ENCODE results near the gene CYB5B. TPM values are rescaled to one million over a fixed set of nuclear protein-coding genes. Genes with fewer than 3 reads are reported as not detected.

CYB5B gene
- total RNA-seq, 1 experiment from 2014 or later = 79.3 TPM

GRCh38 chr16:69482410-69482991 is 58.1 kb downstream of the CYB5B start:
- DNase-seq (ENCODE audit: extremely low read depth, low read depth) = peak; percentile 15

GRCh38 chr16:69483611-69484010 is 59.2 kb downstream of the CYB5B start:
- no peak for DNase-seq (ENCODE audit: extremely low read depth, low read depth)

- no peak for DNase-seq (ENCODE audit: extremely low read depth, low read depth)
These were observed 60.9 kb downstream of the CYB5B start for GRCh38 chr16:69485361-69485760.

GRCh38 chr16:69485816-69486215 is 61.4 kb downstream of the CYB5B start:
- DNase-seq (ENCODE audit: extremely low read depth, low read depth) = no peak

GRCh38 chr16:69486272-69486671 is 61.9 kb downstream of the CYB5B start:
- no peak for DNase-seq (ENCODE audit: extremely low read depth, low read depth)

- DNase-seq (ENCODE audit: extremely low read depth, low read depth) = no peak
These were observed 62.3 kb downstream of the CYB5B start for GRCh38 chr16:69486724-69487123.

- DNase-seq (ENCODE audit: extremely low read depth, low read depth) = no peak
These were observed 66.4 kb downstream of the CYB5B start for GRCh38 chr16:69490707-69491324.

GRCh38 chr16:69494991-69495392 is 70.6 kb downstream of the CYB5B start:
- no peak for DNase-seq (ENCODE audit: extremely low read depth, low read depth)

- DNase-seq (ENCODE audit: extremely low read depth, low read depth) = no peak
These were observed 71.4 kb downstream of the CYB5B start for GRCh38 chr16:69495821-69496220.

- no peak for DNase-seq (ENCODE audit: extremely low read depth, low read depth)
These were observed 72.0 kb downstream of the CYB5B start for GRCh38 chr16:69496376-69496775.

- no peak for DNase-seq (ENCODE audit: extremely low read depth, low read depth)
These were observed 72.5 kb downstream of the CYB5B start for GRCh38 chr16:69496896-69497295.

GRCh38 chr16:69497876-69498596 is 73.6 kb downstream of the CYB5B start:
- no peak for DNase-seq (ENCODE audit: extremely low read depth, low read depth)

GRCh38 chr16:69498926-69499325 is 74.5 kb downstream of the CYB5B start:
- no peak for DNase-seq (ENCODE audit: extremely low read depth, low read depth)

GRCh38 chr16:69499541-69500230 is 75.3 kb downstream of the CYB5B start:
- DNase-seq (ENCODE audit: extremely low read depth, low read depth) = no peak

GRCh38 chr16:69500496-69500895 is 76.1 kb downstream of the CYB5B start:
- no peak for DNase-seq (ENCODE audit: extremely low read depth, low read depth)

GRCh38 chr16:69501956-69502745 is 77.7 kb downstream of the CYB5B start:
- DNase-seq (ENCODE audit: extremely low read depth, low read depth) = no peak

- DNase-seq (ENCODE audit: extremely low read depth, low read depth) = no peak
These were observed 78.8 kb downstream of the CYB5B start for GRCh38 chr16:69503244-69503643.

- DNase-seq (ENCODE audit: extremely low read depth, low read depth) = no peak
These were observed 83.8 kb downstream of the CYB5B start for GRCh38 chr16:69508033-69508755.

GRCh38 chr16:69509125-69509524 is 84.7 kb downstream of the CYB5B start:
- no peak for DNase-seq (ENCODE audit: extremely low read depth, low read depth)

- no peak for DNase-seq (ENCODE audit: extremely low read depth, low read depth)
These were observed 87.2 kb downstream of the CYB5B start for GRCh38 chr16:69511651-69512050.
